HG03565 (cell line): ENCODE results near the gene EPC1.
A peak's percentile ranks its signal among the peaks of the same experiment; 100 is the strongest.
"Not testable (repeated sequence)": the region's sequence is repeated elsewhere in the genome, so short reads cannot be mapped to it uniquely, and the experiment has no call there.

Experiments used
- ATAC-seq: cut with Tn5 transposase; IDR thresholded peaks from one replicate; pipeline ENCODE4 v1.9.1; 2021; ENCODE audit warnings: mild to moderate bottlenecking, moderate library complexity; ENCODE audit not compliant: unreplicated experiment

Gene EPC1

GRCh38 chr10:32298075-32298812, 48.7 kb downstream of the EPC1 start:
- no peak for ATAC-seq

GRCh38 chr10:32295027-32295426, 51.9 kb downstream of the EPC1 start:
- ATAC-seq: no peak

GRCh38 chr10:32293581-32293980, 53.4 kb downstream of the EPC1 start:
- ATAC-seq: no peak

GRCh38 chr10:32279795-32280194, 67.2 kb downstream of the EPC1 start:
- ATAC-seq: no peak

- ATAC-seq: no peak
These were observed 73.6 kb downstream of the EPC1 start for GRCh38 chr10:32273336-32273735.

- no peak for ATAC-seq
These were observed 75.3 kb downstream of the EPC1 start for GRCh38 chr10:32271617-32272016.

GRCh38 chr10:32269343-32270100, 77.4 kb downstream of the EPC1 start:
- no peak for ATAC-seq

GRCh38 chr10:32268788-32269187, 78.2 kb downstream of the EPC1 start:
- ATAC-seq: no peak

GRCh38 chr10:32266979-32267378, 80.0 kb downstream of the EPC1 start:
- ATAC-seq: no peak

GRCh38 chr10:32266566-32266965, 80.4 kb downstream of the EPC1 start:
- no peak for ATAC-seq

GRCh38 chr10:32265756-32266155, 81.2 kb downstream of the EPC1 start:
- no peak for ATAC-seq

GRCh38 chr10:32263300-32263699, 83.7 kb downstream of the EPC1 start:
- no peak for ATAC-seq

GRCh38 chr10:32259551-32259950, 87.4 kb downstream of the EPC1 start:
- no peak for ATAC-seq

- peak; percentile 80 for ATAC-seq
These were observed 90.1 kb downstream of the EPC1 start for GRCh38 chr10:32256613-32257437.

GRCh38 chr10:32253821-32254220, 93.1 kb downstream of the EPC1 start:
- ATAC-seq: no peak

- no peak for ATAC-seq
These were observed 93.7 kb downstream of the EPC1 start for GRCh38 chr10:32253276-32253675.

GRCh38 chr10:32250489-32250888, 96.5 kb downstream of the EPC1 start:
- not testable (repeated sequence) for ATAC-seq

GRCh38 chr10:32246685-32247084, 100.3 kb downstream of the EPC1 start:
- ATAC-seq: no peak

- no peak for ATAC-seq
These were observed 101.2 kb downstream of the EPC1 start for GRCh38 chr10:32245760-32246159.

- ATAC-seq: no peak
These were observed 102.3 kb downstream of the EPC1 start for GRCh38 chr10:32244421-32245207.

GRCh38 chr10:32244011-32244410, 102.9 kb downstream of the EPC1 start:
- no peak for ATAC-seq
